HepG2 (cell line): ENCODE measurements around the gene ENC1. TPM values are rescaled to one million over a fixed set of nuclear protein-coding genes. Genes with fewer than 3 reads are reported as not detected.
"Not testable (repeated sequence)": the region's sequence is repeated elsewhere in the genome, so short reads cannot be mapped to it uniquely, and the experiment has no call there.

ENCODE experiments used
- ATAC-seq: fragments of 200-7000 bp; cut with Tn5 transposase; 3 replicates; pipeline ENCODE4 v1.9.1; 2020; ENCODE audit warnings: mild to moderate bottlenecking, moderate library complexity
- BruUV-seq: library from RNA; stranded (reverse); fragments of 400-500 nt; replicated peaks from 2 replicates; lab custom pipeline; 2021; lab: Mats Ljungman, UMichigan
- CTCF ChIA-PET: fragments of 300-600 bp; formaldehyde crosslinking; extraction: SDS; loops from one replicate; lab custom pipeline; 2021; ENCODE audit warnings: low total read pairs, inconsistent platforms, low intra/inter-chr PET ratio; lab: Yijun Ruan, JAX
- POLR2A ChIA-PET: fragments of 350-600 bp; sonication (Branson Sonifier 250); formaldehyde crosslinking; loops from one replicate; lab custom pipeline; 2020; ENCODE audit warnings: antibody characterized with exemption, inconsistent platforms; lab: Yijun Ruan, JAX
- DNase-seq: peaks from one replicate; pipeline ENCODE4 v3.0.0-alpha.2; 2015; ENCODE audit warnings: low spot score
- FAIRE-seq: peaks from 3 replicates; lab custom pipeline; 2011; peaks lifted over from hg19 to GRCh38; lab: Jason Lieb, UNC
- H2AFZ ChIP-seq: one replicate; pipeline ENCODE4 v1.6.1; 2011; ENCODE audit warnings: low read length, inconsistent platforms
- H3K27ac ChIP-seq: fragments of 300-600 bp; 3 replicates; pipeline ENCODE4 v1.8.0; 2011; ENCODE audit warnings: mixed run types, mild to moderate bottlenecking, mixed read lengths, low read length, inconsistent platforms; ENCODE audit not compliant: insufficient read depth; ENCODE audit errors: extremely low read length
- H3K27me3 ChIP-seq, 2 experiments: fragments of 200-600 bp in 1 of 2; 2 replicates in 1 of 2; 3 replicates in 1 of 2; pipeline versions ENCODE4 v1.6.0 to v1.8.0; 2011; ENCODE audit warnings: low read length in 2 of 2, mild to moderate bottlenecking in 2 of 2, moderate library complexity in 2 of 2, inconsistent platforms in 1 of 2; ENCODE audit not compliant: insufficient read depth in 2 of 2, control insufficient read depth in 1 of 2
- H3K36me3 ChIP-seq, 2 experiments: fragments of 200-600 bp in 1 of 2; replicated peaks in 1 of 2; 2 replicates in 1 of 2; 3 replicates in 1 of 2; pipeline versions ENCODE4 v1.5.1 to v1.8.0; 2011; ENCODE audit warnings: low read length in 2 of 2, inconsistent platforms in 1 of 2; ENCODE audit not compliant: insufficient read depth in 2 of 2, control insufficient read depth in 1 of 2
- H3K4me1 ChIP-seq: 2 replicates; pipeline ENCODE4 v1.5.1; 2012; ENCODE audit warnings: low read length, inconsistent platforms; ENCODE audit not compliant: insufficient read depth
- H3K4me2 ChIP-seq: 2 replicates; pipeline ENCODE4 v1.6.0; 2011; ENCODE audit warnings: low read depth, low read length, inconsistent platforms
- H3K4me3 ChIP-seq, 3 experiments: fragments of 200-600 bp in 1 of 3; sonication (generic), shearing (Covaris generic) in 1 of 3; replicated peaks in 1 of 3; 2 replicates each; pipeline ENCODE4 v1.5.1; 2011 to 2016; ENCODE audit warnings: low read length in 3 of 3, inconsistent platforms in 2 of 3, low read depth in 2 of 3, mild to moderate bottlenecking in 2 of 3, control low read depth in 1 of 3, mixed read lengths in 1 of 3; ENCODE audit not compliant: insufficient read depth in 1 of 3
- H3K79me2 ChIP-seq: one replicate; pipeline ENCODE4 v1.6.1; 2011; ENCODE audit warnings: low read length, inconsistent platforms; ENCODE audit not compliant: insufficient read depth
- H3K9ac ChIP-seq: 2 replicates; pipeline ENCODE4 v1.6.0; 2011; ENCODE audit warnings: mild to moderate bottlenecking, low read depth, low read length, inconsistent platforms; ENCODE audit not compliant: insufficient read depth
- H3K9me3 ChIP-seq: 2 replicates; pipeline ENCODE4 v1.5.1; 2012; ENCODE audit warnings: mild to moderate bottlenecking, low read length
- H4K20me1 ChIP-seq: 2 replicates; pipeline ENCODE4 v1.6.0; 2011; ENCODE audit warnings: inconsistent platforms, mild to moderate bottlenecking, low read length, moderate library complexity; ENCODE audit not compliant: insufficient read depth
- WGBS: methylation state at CpG from one replicate; pipeline ENCODE4 v1.1.6; 2017; ENCODE audit warnings: low lambda C conversion rate; 5-methylcytosine and 5-hydroxymethylcytosine counted together
- in situ Hi-C: cut with HindIII; loops from 2 replicates; pipeline ENCODE4 v1.10.0; 2017; ENCODE audit warnings: low pct_unique_long_range_greater_than_20kb; ENCODE audit not compliant: extremely low pct_ligation_motif_present
- intact Hi-C: fragments of 100-400 bp; cut with micrococcal nuclease; formaldehyde crosslinking; loops from one replicate; pipeline ENCODE4 v1.10.0; 2022; ENCODE audit not compliant: unreplicated experiment
- polyA plus RNA-seq, 8 experiments: library from polyadenylated mRNA; depleted of rRNA in 3 of 8; stranded (reverse) in 7 of 8; unstranded in 1 of 8; fragments of >200 nt; fragmentation: Illumina TruSeq in 4 of 8; extraction: Trizol in 4 of 8; gene quantifications; 2 replicates each; pipeline versions ENCODE4 v1.2.1 to v1.2.3, GENCODE V29; 2011 to 2016; ENCODE audit warnings: low read depth in 4 of 8, missing spikeins in 1 of 8, mixed read lengths in 1 of 8; ENCODE audit not compliant: insufficient read depth in 1 of 8
- total RNA-seq, 5 experiments: library from RNA; depleted of rRNA; stranded (reverse); fragments of >200 nt; fragmentation: Illumina TruSeq; extraction: Trizol; gene quantifications; 2 replicates each; pipeline ENCODE4 v1.2.3, GENCODE V29; 2016; ENCODE audit warnings: low read depth in 1 of 5

Gene ENC1
- total and polyA plus RNA-seq, 2 of the 13 experiments (the other 11 are each of a cell fraction or from before 2014, with no cell fraction given): 63.8 to 64.4 TPM

- H3K36me3 ChIP-seq, BruUV-seq, H3K9me3 ChIP-seq, H3K27ac ChIP-seq, ATAC-seq, H3K9ac ChIP-seq, H3K4me2 ChIP-seq, H3K27me3 ChIP-seq, H3K79me2 ChIP-seq, POLR2A ChIA-PET, H3K4me3 ChIP-seq, H4K20me1 ChIP-seq, H2AFZ ChIP-seq, CTCF ChIA-PET, DNase-seq, FAIRE-seq: not testable (repeated sequence)
- in situ Hi-C loops: loop anchor here (25.0 kb wide), 1 partner anchor 833 kb away; the partner anchor contains the start of genes CERT1 and POLK
- 57% methylated on average over 3 of the region's 3 CpGs for WGBS
- H3K4me1 ChIP-seq: peaks cover 16% of the 10 kb centered on the region
- intact Hi-C loops: loop anchor here (10.0 kb wide), 1 partner anchor 266 kb away; no protein-coding TSS in a partner anchor
Measured at GRCh38 chr5:74679300-74679699, 38.8 kb upstream of the ENC1 start.

DNA sequence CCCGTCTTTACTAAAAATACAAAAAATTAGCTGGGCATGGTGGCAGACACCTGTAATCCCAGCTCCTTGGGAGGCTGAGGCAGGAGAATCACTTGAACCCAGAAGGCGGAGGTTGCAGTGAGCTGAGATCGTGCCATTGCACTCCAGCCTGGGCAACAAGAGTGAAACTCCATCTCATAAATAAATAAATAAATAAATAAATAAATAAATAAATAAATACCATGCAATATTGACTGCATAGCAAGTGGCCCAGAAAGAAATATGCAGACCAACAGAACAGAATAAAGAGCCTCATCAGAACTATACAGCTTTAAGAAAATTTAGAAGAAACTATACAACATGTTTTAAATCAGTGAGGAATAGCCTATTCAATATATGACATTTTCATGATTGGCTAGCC, 37.6 kb upstream of the ENC1 start:
- in situ Hi-C loops: loop anchor here (25.0 kb wide), 1 partner anchor 834 kb away; the partner anchor contains the start of genes CERT1 and POLK
- H3K27me3 ChIP-seq, H3K4me3 ChIP-seq, H3K79me2 ChIP-seq, FAIRE-seq, POLR2A ChIA-PET, BruUV-seq, H2AFZ ChIP-seq, H3K4me2 ChIP-seq, DNase-seq, H3K9ac ChIP-seq, H3K27ac ChIP-seq, H3K9me3 ChIP-seq, ATAC-seq, CTCF ChIA-PET, H4K20me1 ChIP-seq, H3K36me3 ChIP-seq: not testable (repeated sequence)
- H3K4me1 ChIP-seq: peaks cover 26% of the 10 kb centered on the region
- intact Hi-C loops: loop anchor here (10.0 kb wide), 1 partner anchor 267 kb away; no protein-coding TSS in a partner anchor
- 75% methylated on average over 3 of the region's 3 CpGs for WGBS

DNA sequence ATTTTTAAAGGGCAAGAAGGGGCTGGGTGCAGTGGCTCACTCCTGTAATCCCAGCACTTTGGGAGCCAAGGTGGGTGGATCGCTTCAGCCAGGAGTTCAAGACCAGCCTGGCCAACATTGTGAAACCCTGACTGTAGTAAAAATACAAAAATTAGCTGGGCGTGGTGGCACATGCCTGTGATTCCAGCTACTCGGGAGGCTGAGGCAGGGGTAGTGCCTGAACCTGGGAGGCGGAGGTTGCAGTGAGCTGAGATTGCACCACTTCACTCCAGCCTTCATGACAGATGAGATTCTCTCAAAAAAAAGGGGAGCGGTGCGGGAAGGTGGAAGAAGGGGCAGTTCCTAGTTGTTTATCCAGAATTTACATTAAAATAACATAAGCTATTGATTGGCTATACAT, 35.9 kb upstream of the ENC1 start:
- H3K36me3 ChIP-seq, BruUV-seq, H3K9ac ChIP-seq, H3K4me3 ChIP-seq, H4K20me1 ChIP-seq, H3K79me2 ChIP-seq, FAIRE-seq, DNase-seq, H3K27me3 ChIP-seq, H3K27ac ChIP-seq, CTCF ChIA-PET, H3K9me3 ChIP-seq, ATAC-seq, H2AFZ ChIP-seq, H3K4me2 ChIP-seq, POLR2A ChIA-PET: not testable (repeated sequence)
- intact Hi-C loops: loop anchor here (10.0 kb wide), 1 partner anchor 268 kb away; no protein-coding TSS in a partner anchor
- H3K4me1 ChIP-seq: peaks cover 32% of the 10 kb centered on the region
- in situ Hi-C loops: loop anchor here (25.0 kb wide), 1 partner anchor 836 kb away; the partner anchor contains the start of genes CERT1 and POLK
- WGBS: 59% methylated on average over 6 of the region's 6 CpGs
